ENCODE data around the gene RAB30.

The RAB30 gene

GRCh38 chr11:83071567-83072349 lies at the start of gene RAB30:
RAB30 (minus strand) TSS chr11:83071897; CDS start chr11:82997316, 74,581 bp downstream.
- DNase-seq, result peak; percentile 95

GRCh38 chr11:83120327-83120726 lies 48.6 kb upstream of the RAB30 start:
- DNase-seq, result no peak

GRCh38 chr11:83119216-83119615 lies 47.5 kb upstream of the RAB30 start:
- no peak for DNase-seq

- no peak for DNase-seq
Observed at GRCh38 chr11:83118814-83119213, 47.1 kb upstream of the RAB30 start.

GRCh38 chr11:83116015-83116641 lies 44.4 kb upstream of the RAB30 start:
- no peak for DNase-seq

- DNase-seq, result no peak
Observed at GRCh38 chr11:83115551-83115950, 43.9 kb upstream of the RAB30 start.

GRCh38 chr11:83115026-83115425 lies 43.3 kb upstream of the RAB30 start:
- DNase-seq, result no peak

- DNase-seq, result no peak
Observed at GRCh38 chr11:83112886-83113285, 41.2 kb upstream of the RAB30 start.

- DNase-seq, result no peak
Observed at GRCh38 chr11:83105168-83105567, 33.5 kb upstream of the RAB30 start.

GRCh38 chr11:83102834-83103233 lies 31.1 kb upstream of the RAB30 start:
- DNase-seq, result no peak

- DNase-seq, result no peak
Observed at GRCh38 chr11:83097429-83098075, 25.9 kb upstream of the RAB30 start.

GRCh38 chr11:83093634-83094033 lies 21.9 kb upstream of the RAB30 start:
- no peak for DNase-seq

- DNase-seq, result no peak
Observed at GRCh38 chr11:83092488-83093384, 21.0 kb upstream of the RAB30 start.

- DNase-seq, result no peak
Observed at GRCh38 chr11:83088965-83089364, 17.3 kb upstream of the RAB30 start.

GRCh38 chr11:83087035-83087434 lies 15.3 kb upstream of the RAB30 start:
- DNase-seq, result no peak

- DNase-seq, result no peak
Observed at GRCh38 chr11:83079820-83080219, 8.1 kb upstream of the RAB30 start.

- no peak for DNase-seq
Observed at GRCh38 chr11:83078269-83078668, 6.6 kb upstream of the RAB30 start.

- no peak for DNase-seq
Observed at GRCh38 chr11:83073884-83074283, 2.2 kb upstream of the RAB30 start.

- DNase-seq, result no peak
Observed at GRCh38 chr11:83073258-83073657, 1.6 kb upstream of the RAB30 start.

GRCh38 chr11:83072350-83073242 lies 899 bp upstream of the RAB30 start:
- DNase-seq, result no peak

- no peak for DNase-seq
Observed at GRCh38 chr11:83070731-83071566, 748 bp downstream of the RAB30 start.
